Measurements from ENCODE around the gene LRG1.
A peak's percentile ranks its signal among the peaks of the same experiment; 100 is the strongest.

Gene LRG1

GRCh38 chr19:4580961-4581665, 41.3 kb upstream of the LRG1 start:
- no peak overlapping the region for H4K5ac ChIP-seq (ENCODE audit: low read length)
- no peaks in the 10 kb centered on the region for H3K4me1 ChIP-seq (ENCODE audit: control insufficient read depth, low read depth, low read length)
- no peak overlapping the region for H3K27ac ChIP-seq (ENCODE audit: low read depth, low read length)
- H3K56ac ChIP-seq (ENCODE audit: low read length), result peak overlapping the region; percentile 73
- no peaks in the 10 kb centered on the region for H3K27me3 ChIP-seq (ENCODE audit: insufficient read depth, low read length, poor library complexity)
- no peak overlapping the region for H2BK120ac ChIP-seq (ENCODE audit: low read depth, low read length)
- H4K8ac ChIP-seq (ENCODE audit: low read depth, low read length), result no peak overlapping the region
- DNase-seq, result no peak
- H2BK15ac ChIP-seq (replicated peaks; ENCODE audit: low read depth), result no peak overlapping the region
- H3K18ac ChIP-seq (ENCODE audit: low read length), result peak overlapping the region; percentile 54
- H3K4ac ChIP-seq (ENCODE audit: low read depth, low read length), result no peak overlapping the region
- H2AK5ac ChIP-seq (ENCODE audit: low read length), result no peak overlapping the region
- H3K9ac ChIP-seq (ENCODE audit: low read length), result peak overlapping the region; percentile 51
- no peak overlapping the region for H3K23ac ChIP-seq (ENCODE audit: low read length)
- H2BK5ac ChIP-seq (ENCODE audit: low read length), result no peak overlapping the region
- H3K79me2 ChIP-seq (ENCODE audit: control insufficient read depth, insufficient read depth, low read length), result no peaks in the 10 kb centered on the region
- H3K79me1 ChIP-seq (ENCODE audit: low read length), result no peaks in the 10 kb centered on the region
- peak overlapping the region; percentile 56 for H3K4me2 ChIP-seq (ENCODE audit: low read length)
- peak overlapping the region; percentile 24 for H3K4me3 ChIP-seq (ENCODE audit: low read length)
- H3K36me3 ChIP-seq (ENCODE audit: control insufficient read depth, insufficient read depth, low read length), result no peaks in the 10 kb centered on the region
- WGBS (ENCODE audit: extremely low coverage, insufficient coverage, low lambda C conversion rate), result no CpG with 5 or more reads among the region's 62 CpGs

- H3K79me2 ChIP-seq (ENCODE audit: control insufficient read depth, insufficient read depth, low read length), result no peaks in the 10 kb centered on the region
- no peak for DNase-seq
- WGBS (ENCODE audit: extremely low coverage, insufficient coverage, low lambda C conversion rate), result no CpG with 5 or more reads among the region's 50 CpGs
These were observed 40.4 kb upstream of the LRG1 start for GRCh38 chr19:4580021-4580901.

GRCh38 chr19:4579389-4579788, 39.6 kb upstream of the LRG1 start:
- Histone ChIP-seq H3K27ac (ENCODE audit: low read depth, low read length) (no peak overlapping the region), H3K18ac (ENCODE audit: low read length) (no peak overlapping the region), H3K9ac (ENCODE audit: low read length) (no peak overlapping the region), H2BK5ac (ENCODE audit: low read length) (no peak overlapping the region), H4K5ac (ENCODE audit: low read length) (no peak overlapping the region), H2BK120ac (ENCODE audit: low read depth, low read length) (no peak overlapping the region), H3K56ac (ENCODE audit: low read length) (no peak overlapping the region), H2AK5ac (ENCODE audit: low read length) (no peak overlapping the region), H3K23ac (ENCODE audit: low read length) (no peak overlapping the region), H3K4me3 (ENCODE audit: low read length) (no peak overlapping the region), H3K4me2 (ENCODE audit: low read length) (no peak overlapping the region), H3K4ac (ENCODE audit: low read depth, low read length) (no peak overlapping the region), H2BK15ac (replicated peaks; ENCODE audit: low read depth) (no peak overlapping the region), H3K4me1 (ENCODE audit: control insufficient read depth, low read depth, low read length) (peaks cover 5% of the 10 kb centered on the region), H3K27me3 (ENCODE audit: insufficient read depth, low read length, poor library complexity) (no peaks in the 10 kb centered on the region), H3K79me1 (ENCODE audit: low read length) (no peaks in the 10 kb centered on the region), H3K79me2 (ENCODE audit: control insufficient read depth, insufficient read depth, low read length) (no peaks in the 10 kb centered on the region), H4K8ac (ENCODE audit: low read depth, low read length) (no peak overlapping the region), H3K36me3 (ENCODE audit: control insufficient read depth, insufficient read depth, low read length) (no peaks in the 10 kb centered on the region)
- DNase-seq, result no peak
- WGBS (ENCODE audit: extremely low coverage, insufficient coverage, low lambda C conversion rate), result no CpG with 5 or more reads among the region's 8 CpGs

More at GRCh38 chr19:4580021-4580901, 40.4 kb upstream of the LRG1 start:
- Histone ChIP-seq H3K4me2 (ENCODE audit: low read length) (peak overlapping the region; percentile 42), H2AK5ac (ENCODE audit: low read length) (no peak overlapping the region), H3K36me3 (ENCODE audit: control insufficient read depth, insufficient read depth, low read length) (no peaks in the 10 kb centered on the region), H3K27me3 (ENCODE audit: insufficient read depth, low read length, poor library complexity) (no peaks in the 10 kb centered on the region), H2BK120ac (ENCODE audit: low read depth, low read length) (no peak overlapping the region), H2BK15ac (replicated peaks; ENCODE audit: low read depth) (no peak overlapping the region), H3K9ac (ENCODE audit: low read length) (peak overlapping the region; percentile 57), H3K23ac (ENCODE audit: low read length) (no peak overlapping the region), H4K8ac (ENCODE audit: low read depth, low read length) (no peak overlapping the region), H3K79me1 (ENCODE audit: low read length) (no peaks in the 10 kb centered on the region), H4K5ac (ENCODE audit: low read length) (no peak overlapping the region), H3K56ac (ENCODE audit: low read length) (peak overlapping the region; percentile 82), H3K18ac (ENCODE audit: low read length) (peak overlapping the region; percentile 54), H3K4me1 (ENCODE audit: control insufficient read depth, low read depth, low read length) (peaks cover 3% of the 10 kb centered on the region), H3K4me3 (ENCODE audit: low read length) (no peak overlapping the region), H2BK5ac (ENCODE audit: low read length) (no peak overlapping the region), H3K4ac (ENCODE audit: low read depth, low read length) (no peak overlapping the region), H3K27ac (ENCODE audit: low read depth, low read length) (no peak overlapping the region)

DNA sequence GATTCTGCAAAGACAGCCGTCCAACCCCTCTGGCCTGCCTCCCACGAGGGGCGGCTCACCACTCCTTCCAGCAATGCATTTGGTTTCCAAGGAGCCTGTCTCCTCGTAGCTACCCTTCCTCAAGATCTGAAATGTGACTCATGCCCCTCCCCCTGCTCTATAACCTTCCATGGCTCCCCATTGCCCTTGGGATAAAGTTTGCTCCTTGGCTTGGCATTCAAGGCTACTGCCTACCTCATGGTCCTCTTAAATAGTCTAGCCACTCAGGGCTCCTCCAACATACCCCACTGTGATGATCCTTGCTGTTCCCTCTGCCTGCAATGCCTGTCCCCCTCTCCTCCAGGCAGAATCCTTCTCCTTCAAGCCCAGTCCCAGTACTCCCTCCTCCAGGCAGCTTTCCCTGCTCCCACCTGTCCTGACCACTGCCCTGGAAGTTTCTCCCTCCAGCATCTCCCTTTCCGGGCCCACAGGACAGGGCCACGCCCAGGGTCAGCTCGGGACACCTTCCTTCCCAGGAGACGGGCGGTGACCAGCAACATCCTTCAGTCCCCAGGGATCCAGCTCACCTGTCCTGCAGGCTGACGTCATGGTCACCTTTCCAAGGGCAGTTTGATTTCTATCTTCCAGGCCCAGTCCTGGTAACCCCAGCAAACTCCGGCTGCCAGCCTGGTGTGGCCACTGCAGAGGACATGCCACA, 38.9 kb upstream of the LRG1 start:
- H3K56ac ChIP-seq (ENCODE audit: low read length), result no peak overlapping the region
- H2BK15ac ChIP-seq (replicated peaks; ENCODE audit: low read depth), result no peak overlapping the region
- no peaks in the 10 kb centered on the region for H3K79me1 ChIP-seq (ENCODE audit: low read length)
- H2BK5ac ChIP-seq (ENCODE audit: low read length), result no peak overlapping the region
- no CpG with 5 or more reads among the region's 11 CpGs for WGBS (ENCODE audit: extremely low coverage, insufficient coverage, low lambda C conversion rate)
- H4K8ac ChIP-seq (ENCODE audit: low read depth, low read length), result no peak overlapping the region
- H3K4ac ChIP-seq (ENCODE audit: low read depth, low read length), result no peak overlapping the region
- no peak overlapping the region for H3K27ac ChIP-seq (ENCODE audit: low read depth, low read length)
- H2BK120ac ChIP-seq (ENCODE audit: low read depth, low read length), result no peak overlapping the region
- H3K79me2 ChIP-seq (ENCODE audit: control insufficient read depth, insufficient read depth, low read length), result no peaks in the 10 kb centered on the region
- DNase-seq, result no peak
- H3K4me3 ChIP-seq (ENCODE audit: low read length), result no peak overlapping the region
- H3K23ac ChIP-seq (ENCODE audit: low read length), result no peak overlapping the region
- H3K4me2 ChIP-seq (ENCODE audit: low read length), result no peak overlapping the region
- no peaks in the 10 kb centered on the region for H3K27me3 ChIP-seq (ENCODE audit: insufficient read depth, low read length, poor library complexity)
- no peak overlapping the region for H4K5ac ChIP-seq (ENCODE audit: low read length)
- no peak overlapping the region for H2AK5ac ChIP-seq (ENCODE audit: low read length)
- no peak overlapping the region for H3K9ac ChIP-seq (ENCODE audit: low read length)
- H3K36me3 ChIP-seq (ENCODE audit: control insufficient read depth, insufficient read depth, low read length), result no peaks in the 10 kb centered on the region
- peaks cover 5% of the 10 kb centered on the region for H3K4me1 ChIP-seq (ENCODE audit: control insufficient read depth, low read depth, low read length)
- no peak overlapping the region for H3K18ac ChIP-seq (ENCODE audit: low read length)

DNA sequence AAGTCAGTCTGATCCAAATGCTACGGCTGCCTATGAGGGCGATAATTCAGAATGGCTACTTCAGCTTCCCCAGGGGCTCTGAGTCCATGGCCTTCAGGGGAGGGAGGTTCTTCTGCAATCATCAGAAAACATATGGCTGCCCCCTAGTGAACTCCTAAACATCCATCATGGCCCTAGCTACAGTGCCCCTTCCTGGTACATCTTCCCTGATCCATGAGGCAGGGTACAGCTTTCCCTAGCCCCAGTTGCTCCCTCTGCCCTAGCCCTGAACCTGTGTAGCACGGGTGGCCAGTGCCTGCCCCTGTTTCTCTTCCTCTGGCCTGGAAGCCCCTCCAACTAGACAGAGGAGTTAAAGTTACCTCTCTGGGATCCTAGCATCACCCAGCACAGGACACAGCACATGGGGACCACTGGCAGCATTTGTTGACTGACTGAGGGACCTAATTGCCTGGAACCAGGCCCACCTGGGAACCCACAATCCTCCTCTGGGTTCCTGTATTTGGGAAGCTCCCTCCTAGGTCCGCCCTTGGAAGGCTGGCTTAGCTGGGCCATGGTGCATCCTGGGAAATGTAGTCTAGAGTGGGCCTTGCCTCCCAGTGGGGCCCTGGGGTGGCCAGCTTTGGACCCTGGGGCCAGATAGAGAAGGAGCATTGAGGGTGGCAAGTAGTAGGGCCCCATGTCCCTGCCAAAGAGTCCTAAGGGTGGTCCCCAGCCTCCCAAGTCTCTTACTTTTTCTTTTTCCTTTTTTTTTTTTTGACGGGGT, 37.4 kb upstream of the LRG1 start:
- H3K79me2 ChIP-seq (ENCODE audit: control insufficient read depth, insufficient read depth, low read length), result no peaks in the 10 kb centered on the region
- H3K4me3 ChIP-seq (ENCODE audit: low read length), result no peak overlapping the region
- H3K27me3 ChIP-seq (ENCODE audit: insufficient read depth, low read length, poor library complexity), result no peaks in the 10 kb centered on the region
- H2BK5ac ChIP-seq (ENCODE audit: low read length), result no peak overlapping the region
- no CpG with 5 or more reads among the region's 5 CpGs for WGBS (ENCODE audit: extremely low coverage, insufficient coverage, low lambda C conversion rate)
- H3K4me1 ChIP-seq (ENCODE audit: control insufficient read depth, low read depth, low read length), result peaks cover 5% of the 10 kb centered on the region
- H3K23ac ChIP-seq (ENCODE audit: low read length), result no peak overlapping the region
- H3K79me1 ChIP-seq (ENCODE audit: low read length), result no peaks in the 10 kb centered on the region
- no peak overlapping the region for H4K5ac ChIP-seq (ENCODE audit: low read length)
- peak; percentile 67 for DNase-seq
- no peaks in the 10 kb centered on the region for H3K36me3 ChIP-seq (ENCODE audit: control insufficient read depth, insufficient read depth, low read length)
- H3K18ac ChIP-seq (ENCODE audit: low read length), result no peak overlapping the region
- no peak overlapping the region for H2BK120ac ChIP-seq (ENCODE audit: low read depth, low read length)
- H3K9ac ChIP-seq (ENCODE audit: low read length), result no peak overlapping the region
- H4K8ac ChIP-seq (ENCODE audit: low read depth, low read length), result no peak overlapping the region
- H3K56ac ChIP-seq (ENCODE audit: low read length), result peak overlapping the region; percentile 71
- H3K27ac ChIP-seq (ENCODE audit: low read depth, low read length), result no peak overlapping the region
- H2AK5ac ChIP-seq (ENCODE audit: low read length), result no peak overlapping the region
- H2BK15ac ChIP-seq (replicated peaks; ENCODE audit: low read depth), result no peak overlapping the region
- no peak overlapping the region for H3K4ac ChIP-seq (ENCODE audit: low read depth, low read length)
- H3K4me2 ChIP-seq (ENCODE audit: low read length), result no peak overlapping the region
